ENCODE data around the gene EDDM3A.

GRCh38 chr14:20732979-20733635 lies 12.6 kb upstream of the EDDM3A start:
- TF ChIP-seq CTCF (conservative IDR thresholded peaks at IDR 0.05) (no peak), EZH2 (IDR thresholded peaks at IDR 0.05; ENCODE audit: low read depth) (no peak)

Measured in PC-9 (cell line).